ENCODE results near the gene CTLA4.
"Not testable (repeated sequence)": the region's sequence is repeated elsewhere in the genome, so short reads cannot be mapped to it uniquely, and the experiment has no call there.

CTLA4 gene

DNA sequence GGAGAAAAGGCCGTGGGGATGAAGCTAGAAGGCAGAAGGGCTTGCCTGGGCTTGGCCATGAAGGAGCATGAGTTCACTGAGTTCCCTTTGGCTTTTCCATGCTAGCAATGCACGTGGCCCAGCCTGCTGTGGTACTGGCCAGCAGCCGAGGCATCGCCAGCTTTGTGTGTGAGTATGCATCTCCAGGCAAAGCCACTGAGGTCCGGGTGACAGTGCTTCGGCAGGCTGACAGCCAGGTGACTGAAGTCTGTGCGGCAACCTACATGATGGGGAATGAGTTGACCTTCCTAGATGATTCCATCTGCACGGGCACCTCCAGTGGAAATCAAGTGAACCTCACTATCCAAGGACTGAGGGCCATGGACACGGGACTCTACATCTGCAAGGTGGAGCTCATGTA is 2.9 kb downstream of the CTLA4 start:
- Mint-ChIP-seq H3K36me3 (no peaks in the 10 kb centered on the region), H3K27ac (no peak overlapping the region), H3K4me3 (no peak overlapping the region), H3K9me3 (no peaks in the 10 kb centered on the region), H3K4me1 (peaks cover 7% of the 10 kb centered on the region), H3K27me3 (peaks cover 7% of the 10 kb centered on the region)
- ATAC-seq (ENCODE audit: low read depth): no peak
- DNase-seq (ENCODE audit: low spot score in 2 of 2): no peak

DNA sequence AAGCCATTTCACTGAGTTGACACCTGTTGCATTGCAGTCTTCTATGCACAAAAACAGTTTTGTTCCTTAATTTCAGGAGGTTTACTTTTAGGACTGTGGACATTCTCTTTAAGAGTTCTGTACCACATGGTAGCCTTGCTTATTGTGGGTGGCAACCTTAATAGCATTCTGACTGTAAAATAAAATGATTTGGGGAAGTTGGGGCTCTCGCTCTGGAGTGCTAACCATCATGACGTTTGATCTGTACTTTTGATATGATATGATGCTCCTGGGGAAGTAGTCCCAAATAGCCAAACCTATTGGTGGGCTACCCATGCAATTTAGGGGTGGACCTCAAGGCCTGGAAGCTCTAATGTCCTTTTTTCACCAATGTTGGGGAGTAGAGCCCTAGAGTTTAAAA is 3.4 kb downstream of the CTLA4 start:
- no peak for DNase-seq (ENCODE audit: low spot score in 2 of 2)
- Mint-ChIP-seq H3K4me1 (peaks cover 7% of the 10 kb centered on the region), H3K36me3 (no peaks in the 10 kb centered on the region), H3K9me3 (no peaks in the 10 kb centered on the region), H3K4me3 (no peak overlapping the region), H3K27ac (no peak overlapping the region), H3K27me3 (peaks cover 7% of the 10 kb centered on the region)
- ATAC-seq (ENCODE audit: low read depth): peak; percentile 38

DNA sequence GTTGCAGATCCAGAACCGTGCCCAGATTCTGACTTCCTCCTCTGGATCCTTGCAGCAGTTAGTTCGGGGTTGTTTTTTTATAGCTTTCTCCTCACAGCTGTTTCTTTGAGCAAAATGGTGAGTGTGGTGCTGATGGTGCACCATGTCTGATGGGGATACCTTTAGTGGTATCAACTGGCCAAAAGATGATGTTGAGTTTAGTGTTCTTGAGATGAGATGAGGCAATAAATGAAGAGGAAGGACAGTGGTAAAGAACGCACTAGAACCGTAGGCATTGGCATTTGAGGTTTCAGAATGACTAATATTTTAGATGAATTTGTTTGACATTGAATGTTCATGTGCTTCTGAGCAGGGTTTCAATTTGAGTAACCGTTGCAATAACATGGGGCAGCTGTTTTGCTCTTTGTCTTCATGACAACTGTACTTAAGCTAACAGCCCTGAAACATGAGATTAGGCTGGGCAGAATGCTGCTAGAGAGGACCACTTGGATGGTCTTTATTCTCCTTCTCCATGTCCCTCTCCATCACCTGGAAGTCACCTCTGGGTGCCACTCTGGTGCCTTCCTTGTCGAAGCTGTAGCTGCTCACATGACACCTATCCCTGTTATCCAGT is 3.9 kb downstream of the CTLA4 start:
- Mint-ChIP-seq H3K36me3 (no peaks in the 10 kb centered on the region), H3K4me3 (no peak overlapping the region), H3K9me3 (no peaks in the 10 kb centered on the region), H3K27me3 (peaks cover 7% of the 10 kb centered on the region), H3K27ac (no peak overlapping the region), H3K4me1 (peaks cover 7% of the 10 kb centered on the region)
- DNase-seq (ENCODE audit: low spot score in 2 of 2) (no peak), ATAC-seq (ENCODE audit: low read depth) (no peak)

DNA sequence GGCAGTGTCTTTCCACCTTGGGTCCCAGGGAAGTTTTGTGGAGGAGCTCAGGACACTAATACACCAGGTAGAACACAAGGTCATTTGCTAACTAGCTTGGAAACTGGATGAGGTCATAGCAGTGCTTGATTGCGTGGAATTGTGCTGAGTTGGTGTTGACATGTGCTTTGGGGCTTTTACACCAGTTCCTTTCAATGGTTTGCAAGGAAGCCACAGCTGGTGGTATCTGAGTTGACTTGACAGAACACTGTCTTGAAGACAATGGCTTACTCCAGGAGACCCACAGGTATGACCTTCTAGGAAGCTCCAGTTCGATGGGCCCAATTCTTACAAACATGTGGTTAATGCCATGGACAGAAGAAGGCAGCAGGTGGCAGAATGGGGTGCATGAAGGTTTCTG is 5.9 kb downstream of the CTLA4 start:
- Mint-ChIP-seq H3K36me3 (no peaks in the 10 kb centered on the region), H3K4me1 (peaks cover 7% of the 10 kb centered on the region), H3K27ac (no peak overlapping the region), H3K9me3 (no peaks in the 10 kb centered on the region), H3K27me3 (peaks cover 5% of the 10 kb centered on the region), H3K4me3 (no peak overlapping the region)
- DNase-seq (ENCODE audit: low spot score in 2 of 2): no peak
- ATAC-seq (ENCODE audit: low read depth): no peak

DNA sequence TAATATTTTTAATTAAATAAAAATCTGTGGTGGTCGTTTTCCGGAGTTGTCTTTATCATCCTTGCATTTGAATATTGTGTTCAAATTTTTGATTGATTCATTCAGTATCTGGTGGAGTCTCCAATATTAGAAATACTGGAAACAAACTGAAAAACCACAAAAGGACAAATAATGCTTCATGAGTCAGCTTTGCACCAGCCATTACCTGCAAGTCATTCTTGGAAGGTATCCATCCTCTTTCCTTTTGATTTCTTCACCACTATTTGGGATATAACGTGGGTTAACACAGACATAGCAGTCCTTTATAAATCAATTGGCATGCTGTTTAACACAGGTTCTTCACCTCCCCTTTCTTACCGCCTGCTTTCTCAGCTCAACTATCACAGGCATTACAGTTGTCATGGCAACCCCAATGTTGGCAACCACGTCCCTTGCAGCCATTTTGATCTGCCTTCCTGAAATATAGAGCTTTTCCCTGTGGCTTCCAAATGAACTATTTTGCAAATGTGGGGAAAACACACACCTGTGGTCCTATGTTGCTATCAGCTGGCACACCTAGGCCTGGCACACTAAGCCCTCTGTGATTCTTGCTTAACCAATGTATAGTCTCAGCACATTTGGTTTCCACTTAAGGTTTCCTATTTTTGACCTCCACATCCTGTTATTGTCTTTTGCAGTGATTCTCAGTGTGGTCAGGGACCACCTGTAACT is 6.5 kb downstream of the CTLA4 start:
- Mint-ChIP-seq H3K27ac (no peak overlapping the region), H3K9me3 (no peaks in the 10 kb centered on the region), H3K4me3 (no peak overlapping the region), H3K36me3 (no peaks in the 10 kb centered on the region), H3K27me3 (peaks cover 5% of the 10 kb centered on the region), H3K4me1 (peaks cover 7% of the 10 kb centered on the region)
- DNase-seq (ENCODE audit: low spot score in 2 of 2) (no peak), ATAC-seq (ENCODE audit: low read depth) (no peak)

DNA sequence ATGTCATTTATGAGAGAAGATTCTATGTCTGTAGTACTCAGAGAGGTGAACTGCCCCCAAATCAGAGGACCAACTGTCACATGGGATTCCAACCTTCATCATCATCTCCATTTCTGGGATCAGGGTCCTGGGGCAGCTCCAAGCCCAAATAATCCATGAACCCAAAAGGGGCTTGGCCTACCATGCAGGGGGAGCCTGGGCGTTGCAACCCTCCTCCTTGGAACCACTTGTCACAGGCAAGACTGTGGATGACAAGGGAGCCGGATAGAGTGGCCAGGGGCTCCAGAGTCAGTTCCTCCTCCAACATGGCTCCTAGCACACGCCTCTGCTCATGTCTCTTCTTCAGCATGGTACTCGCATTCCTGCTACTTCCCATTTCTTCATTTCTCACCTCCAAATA is 7.9 kb downstream of the CTLA4 start:
- H3K36me3 Mint-ChIP-seq: no peaks in the 10 kb centered on the region

DNA sequence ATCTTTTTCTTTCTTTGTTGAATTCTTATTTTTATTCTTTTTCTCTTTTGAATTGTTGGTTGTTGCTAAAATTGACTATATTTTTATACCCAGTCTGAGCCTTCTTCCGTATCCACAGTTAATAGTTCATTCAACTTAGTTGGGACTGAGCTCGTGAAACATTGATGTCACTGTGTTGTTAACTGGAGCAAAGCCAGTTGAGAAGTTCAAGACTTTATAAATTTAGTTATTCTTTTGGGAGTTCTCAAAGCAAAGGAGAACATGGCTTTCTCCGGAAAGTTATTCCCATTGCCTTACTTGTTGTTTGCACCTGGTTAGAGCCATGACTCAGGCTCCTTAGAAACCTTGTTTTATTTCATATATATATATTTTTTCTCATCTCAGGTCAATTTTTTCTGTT is 8.8 kb downstream of the CTLA4 start:
- Mint-ChIP-seq H3K27me3 (peaks cover 4% of the 10 kb centered on the region), H3K36me3 (no peaks in the 10 kb centered on the region), H3K9me3 (no peaks in the 10 kb centered on the region), H3K4me3 (no peak overlapping the region), H3K27ac (no peak overlapping the region), H3K4me1 (peaks cover 5% of the 10 kb centered on the region)
- ATAC-seq (ENCODE audit: low read depth) (no peak), DNase-seq (ENCODE audit: low spot score in 2 of 2) (no peak)

More for the DNA sequence above, 7.9 kb downstream of the CTLA4 start:
- no peak for DNase-seq (ENCODE audit: low spot score in 2 of 2)
- Mint-ChIP-seq H3K9me3 (no peaks in the 10 kb centered on the region), H3K27me3 (peaks cover 4% of the 10 kb centered on the region), H3K4me3 (no peak overlapping the region), H3K27ac (no peak overlapping the region), H3K4me1 (peaks cover 7% of the 10 kb centered on the region)
- ATAC-seq (ENCODE audit: low read depth): no peak

DNA sequence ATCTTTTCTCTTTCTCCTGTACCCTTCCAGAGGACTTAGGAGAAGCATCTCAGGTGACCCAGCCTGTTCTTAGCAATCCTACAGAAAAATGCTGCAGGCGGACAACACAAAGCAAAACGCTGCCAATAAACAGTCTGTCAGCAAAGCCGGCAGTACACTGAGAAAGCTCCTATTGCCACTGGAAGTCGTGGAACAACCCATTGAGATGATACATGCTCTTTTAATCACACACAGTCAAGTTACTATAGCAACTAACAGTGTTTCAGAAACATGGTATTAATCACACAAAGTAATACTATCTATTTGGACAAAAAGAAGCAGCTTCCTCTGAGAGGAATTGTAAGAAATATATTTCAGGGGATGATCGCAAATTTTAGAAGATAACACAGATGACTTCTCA is 10.5 kb downstream of the CTLA4 start:
- H3K4me1 Mint-ChIP-seq: no peaks in the 10 kb centered on the region
- ATAC-seq (ENCODE audit: low read depth) (no peak), DNase-seq (ENCODE audit: low spot score in 2 of 2) (no peak)
- no peaks in the 10 kb centered on the region for H3K36me3 Mint-ChIP-seq
- H3K27ac Mint-ChIP-seq: no peak overlapping the region
- peaks cover 3% of the 10 kb centered on the region for H3K27me3 Mint-ChIP-seq
- H3K9me3 Mint-ChIP-seq: no peaks in the 10 kb centered on the region
- H3K4me3 Mint-ChIP-seq: no peak overlapping the region

DNA sequence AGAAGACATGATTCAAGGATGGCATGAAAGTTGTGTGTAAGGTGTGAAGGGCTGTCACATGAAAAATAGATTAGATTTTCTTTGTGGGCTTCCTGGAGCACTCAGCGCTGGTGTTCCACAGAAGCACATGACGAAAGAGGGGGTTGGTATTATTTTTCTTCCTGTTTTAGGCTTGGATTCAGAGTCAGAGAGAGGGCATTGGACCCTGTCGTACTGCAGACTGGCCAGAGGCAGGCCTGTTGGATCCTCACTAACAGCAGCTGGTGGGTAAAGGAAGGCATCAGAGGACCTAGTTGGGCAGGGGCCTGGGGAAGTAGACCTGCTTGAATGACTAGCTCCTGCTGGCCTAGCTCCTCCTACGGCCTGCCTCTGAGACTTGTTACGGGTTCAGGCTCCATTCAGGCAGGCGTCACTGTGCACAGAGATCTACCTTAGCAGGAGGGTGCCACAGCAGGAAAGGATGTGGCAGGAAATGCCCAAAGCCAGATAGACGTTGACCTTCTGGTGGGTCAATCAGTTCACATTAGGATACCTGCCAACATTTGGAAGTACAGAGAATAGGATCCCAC is 13.1 kb downstream of the CTLA4 start:
- Mint-ChIP-seq H3K4me1 (no peaks in the 10 kb centered on the region), H3K27ac (no peak overlapping the region), H3K4me3 (no peak overlapping the region), H3K27me3 (peaks cover 6% of the 10 kb centered on the region), H3K9me3 (no peaks in the 10 kb centered on the region), H3K36me3 (no peaks in the 10 kb centered on the region)
- ATAC-seq (ENCODE audit: low read depth): no peak
- no peak for DNase-seq (ENCODE audit: low spot score in 2 of 2)

DNA sequence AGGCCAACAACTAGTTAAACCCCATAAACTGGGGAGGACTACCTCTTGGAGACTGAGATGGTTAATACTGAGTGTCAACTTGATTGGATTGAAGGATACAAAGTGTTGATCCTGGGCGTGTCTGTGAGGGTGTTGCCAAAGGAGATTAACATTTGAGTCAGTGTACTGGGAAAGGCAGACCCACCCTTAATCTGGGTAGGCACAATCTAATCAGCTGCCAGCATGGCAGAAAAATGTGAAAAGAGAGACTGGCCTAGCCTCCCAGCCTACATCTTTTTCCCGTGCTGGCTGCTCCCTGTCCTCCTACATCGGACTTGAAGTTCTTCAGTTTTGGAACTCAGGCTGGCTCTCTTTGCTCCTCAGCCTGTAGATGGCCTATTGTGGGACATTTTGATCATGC is 13.6 kb downstream of the CTLA4 start:
- not testable (repeated sequence) for H3K36me3 Mint-ChIP-seq; H3K27ac Mint-ChIP-seq; H3K9me3 Mint-ChIP-seq; ATAC-seq (ENCODE audit: low read depth); H3K4me3 Mint-ChIP-seq; H3K27me3 Mint-ChIP-seq; H3K4me1 Mint-ChIP-seq; DNase-seq (ENCODE audit: low spot score in 2 of 2)

DNA sequence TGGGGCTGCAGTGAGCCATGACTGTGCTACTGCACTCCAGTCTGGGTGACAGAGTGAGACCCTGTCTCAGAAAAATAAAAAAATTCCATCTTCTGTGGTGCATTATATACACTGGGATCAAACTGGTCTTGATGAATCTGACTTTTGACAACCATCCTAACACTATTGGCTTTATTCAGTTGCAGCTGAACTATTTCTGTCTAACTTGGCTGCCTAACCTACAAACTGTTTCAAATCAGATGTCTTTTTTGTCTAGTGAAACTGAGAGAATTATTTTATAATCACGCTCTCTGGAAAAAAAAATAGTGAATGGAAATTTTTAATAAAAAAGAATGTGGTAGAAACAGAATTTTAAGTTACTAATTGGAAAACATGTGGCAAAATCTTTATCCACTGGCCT is 15.0 kb downstream of the CTLA4 start:
- H3K4me3 Mint-ChIP-seq: no peak overlapping the region
- no peak overlapping the region for H3K27ac Mint-ChIP-seq
- H3K9me3 Mint-ChIP-seq: no peaks in the 10 kb centered on the region
- H3K27me3 Mint-ChIP-seq: peaks cover 8% of the 10 kb centered on the region
- H3K4me1 Mint-ChIP-seq: no peaks in the 10 kb centered on the region
- no peaks in the 10 kb centered on the region for H3K36me3 Mint-ChIP-seq
- ATAC-seq (ENCODE audit: low read depth): no peak
- no peak for DNase-seq (ENCODE audit: low spot score in 2 of 2)

DNA sequence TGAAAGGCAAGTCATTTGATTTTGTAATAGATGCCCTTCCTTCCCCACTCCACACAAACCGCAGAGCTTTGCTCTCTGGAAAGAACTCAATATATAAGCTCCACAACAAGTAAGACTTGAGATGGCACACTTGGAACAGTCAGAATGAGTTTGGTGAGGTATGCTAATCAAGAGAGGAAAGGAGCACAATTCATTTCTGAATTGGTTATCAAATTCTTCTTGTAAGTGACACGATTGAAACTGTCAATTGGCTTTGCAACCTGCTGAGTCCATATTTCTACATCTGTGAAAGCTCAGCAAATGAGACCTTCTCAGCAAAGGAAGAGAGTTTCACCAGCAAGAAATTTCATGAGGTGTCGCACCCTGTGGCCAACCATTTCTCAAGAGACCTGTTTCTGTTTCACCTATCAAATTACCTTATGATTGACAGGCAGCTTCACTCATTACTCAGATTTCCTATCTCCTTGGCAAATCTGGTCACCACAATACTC is 19.1 kb downstream of the CTLA4 start:
- Mint-ChIP-seq H3K27me3 (peaks cover 11% of the 10 kb centered on the region), H3K27ac (no peak overlapping the region), H3K4me3 (no peak overlapping the region), H3K36me3 (no peaks in the 10 kb centered on the region), H3K4me1 (no peaks in the 10 kb centered on the region), H3K9me3 (no peaks in the 10 kb centered on the region)
- DNase-seq (ENCODE audit: low spot score in 2 of 2) (no peak), ATAC-seq (ENCODE audit: low read depth) (no peak)

DNA sequence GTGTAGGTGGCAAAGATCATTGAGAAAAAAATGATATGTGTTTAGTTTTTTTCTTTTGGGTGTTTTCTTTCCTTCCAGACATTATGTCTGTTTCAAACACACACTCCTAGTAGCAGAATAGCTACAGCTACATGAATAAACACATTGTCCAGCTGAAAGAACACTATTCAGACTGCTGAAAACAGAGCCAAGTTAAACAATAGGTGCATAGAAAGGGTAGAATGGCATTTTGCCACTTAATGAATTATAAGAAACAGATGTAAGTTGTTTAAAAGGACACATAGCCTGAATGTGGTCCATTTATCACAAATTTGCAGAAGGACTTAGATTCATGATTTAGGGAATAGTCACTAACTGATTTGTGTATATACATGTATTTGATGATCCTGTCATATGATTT is 20.1 kb downstream of the CTLA4 start:
- H3K4me3 Mint-ChIP-seq: no peak overlapping the region

DNA sequence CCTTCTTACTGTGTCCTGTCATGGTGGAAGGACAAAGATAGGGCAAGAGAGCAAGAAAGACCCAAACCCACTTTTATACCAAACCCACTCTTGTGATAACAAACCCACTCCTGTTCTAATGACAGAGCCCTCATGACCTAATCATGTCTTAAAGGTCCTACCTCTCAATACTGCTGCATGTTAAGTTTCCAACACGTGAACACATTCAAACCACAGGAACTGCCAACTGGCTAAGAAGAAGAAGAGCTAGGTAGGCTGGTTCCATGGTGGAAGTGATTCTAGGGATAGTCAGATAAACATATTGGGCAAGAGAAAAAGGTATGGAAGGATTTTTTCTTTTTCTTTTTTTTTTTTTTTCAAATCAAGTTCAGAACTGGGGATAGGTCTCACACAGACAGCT is 22.0 kb downstream of the CTLA4 start:
- DNase-seq (ENCODE audit: low spot score in 2 of 2) (no peak), ATAC-seq (ENCODE audit: low read depth) (no peak)
- no peaks in the 10 kb centered on the region for H3K36me3 Mint-ChIP-seq
- H3K27ac Mint-ChIP-seq: no peak overlapping the region
- H3K4me1 Mint-ChIP-seq: no peaks in the 10 kb centered on the region
- no peak overlapping the region for H3K4me3 Mint-ChIP-seq
- no peaks in the 10 kb centered on the region for H3K9me3 Mint-ChIP-seq
- H3K27me3 Mint-ChIP-seq: peaks cover 17% of the 10 kb centered on the region

More for the DNA sequence above, 20.1 kb downstream of the CTLA4 start:
- DNase-seq (ENCODE audit: low spot score in 2 of 2): no peak
- peaks cover 15% of the 10 kb centered on the region for H3K27me3 Mint-ChIP-seq
- H3K36me3 Mint-ChIP-seq: no peaks in the 10 kb centered on the region
- H3K9me3 Mint-ChIP-seq: no peaks in the 10 kb centered on the region
- ATAC-seq (ENCODE audit: low read depth): no peak
- H3K27ac Mint-ChIP-seq: no peak overlapping the region
- no peaks in the 10 kb centered on the region for H3K4me1 Mint-ChIP-seq

DNA sequence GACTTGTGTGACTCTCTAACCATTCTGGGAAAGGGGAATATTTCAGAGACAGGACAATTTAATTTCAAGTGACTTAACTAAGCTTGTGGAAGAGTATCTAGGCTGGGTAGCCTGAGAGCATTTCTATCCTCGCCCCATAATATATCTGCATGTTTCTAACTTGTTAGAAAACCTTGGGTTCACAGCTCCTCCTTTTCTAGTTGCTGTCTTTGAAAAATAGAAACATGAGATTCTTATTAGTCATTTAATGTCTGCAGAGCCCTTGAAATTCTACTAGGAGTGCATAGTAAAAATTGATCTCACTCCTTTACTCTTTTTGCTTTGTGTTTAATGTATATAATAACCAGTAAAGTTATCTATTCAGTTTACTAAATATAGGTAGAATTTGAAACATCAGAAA is 22.4 kb downstream of the CTLA4 start:
- H3K9me3 Mint-ChIP-seq: no peaks in the 10 kb centered on the region
- peaks cover 14% of the 10 kb centered on the region for H3K27me3 Mint-ChIP-seq
- H3K4me3 Mint-ChIP-seq: no peak overlapping the region
- ATAC-seq (ENCODE audit: low read depth) (no peak), DNase-seq (ENCODE audit: low spot score in 2 of 2) (no peak)
- no peaks in the 10 kb centered on the region for H3K4me1 Mint-ChIP-seq
- no peaks in the 10 kb centered on the region for H3K36me3 Mint-ChIP-seq
- no peak overlapping the region for H3K27ac Mint-ChIP-seq
